Vagina (tissue), 2 donors: ENCODE measurements around the gene USP12. TPM values are rescaled to one million over a fixed set of nuclear protein-coding genes. Genes with fewer than 3 reads are reported as not detected.
A peak's percentile ranks its signal among the peaks of the same experiment; 100 is the strongest.

Source experiments
- DNase-seq, 2 donors: peaks; one replicate each; pipeline ENCODE4 v3.0.0-alpha.2; 2017; ENCODE audit errors: extremely low spot score in 2 of 2
- H3K27ac ChIP-seq: fragments of 200-600 bp; sonication (generic); one replicate; pipeline ENCODE4 v1.5.1; 2019
- H3K27me3 ChIP-seq: fragments of 200-600 bp; sonication (generic); one replicate; pipeline ENCODE4 v1.5.1; 2019
- H3K36me3 ChIP-seq, 2 donors: fragments of 200-600 bp; sonication (generic); one replicate each; pipeline ENCODE4 v1.5.1; 2017 to 2019
- H3K4me1 ChIP-seq: fragments of 200-600 bp; sonication (generic); one replicate; pipeline ENCODE4 v1.5.1; 2019
- H3K4me3 ChIP-seq, 2 donors: fragments of 200-600 bp; sonication (generic); 1 replicate in 1 of 2; 2 replicates in 1 of 2; pipeline ENCODE4 v1.5.1; 2016 to 2019
- H3K9me3 ChIP-seq: fragments of 200-600 bp; sonication (generic); one replicate; pipeline ENCODE4 v1.5.1; 2019
- CTCF ChIP-seq, 3 experiments: fragments of 450-650 bp in 2 of 3; fragments of 200-600 bp in 1 of 3; sonication (generic) in 1 of 3; IDR thresholded peaks; one replicate each; pipeline ENCODE4 v1.5.1; 2017 to 2019; ENCODE audit warnings: antibody characterized with exemption in 3 of 3, mild to moderate bottlenecking in 2 of 3, moderate library complexity in 2 of 3
- POLR2A ChIP-seq, 2 donors: fragments of 450-650 bp; IDR thresholded peaks; one replicate each; pipeline ENCODE4 v1.6.1; 2017; ENCODE audit warnings: antibody characterized with exemption in 2 of 2, mild to moderate bottlenecking in 2 of 2, moderate library complexity in 2 of 2
- POLR2AphosphoS5 ChIP-seq, 2 donors: sonication (generic); formaldehyde crosslinking; IDR thresholded peaks; one replicate each; pipeline ENCODE4 v1.9.0; 2017; ENCODE audit warnings: antibody characterized with exemption in 2 of 2, mild to moderate bottlenecking in 2 of 2, low read depth in 1 of 2; ENCODE audit not compliant: insufficient read depth in 1 of 2
- intact Hi-C: fragments of 100-400 bp; cut with DNase I; formaldehyde crosslinking; loops from one replicate; pipeline ENCODE4 v1.15.1; 2023
- total RNA-seq: library from RNA; depleted of rRNA; stranded (reverse); fragments of >200 nt; gene quantifications from one replicate; pipeline ENCODE4 v1.2.3, GENCODE V29; 2016

The USP12 gene
- total RNA-seq, 1 donor from 2014 or later, result 20.9 TPM

- Histone ChIP-seq H3K36me3 (no peaks in the 10 kb centered on the region), H3K27ac (no peak overlapping the region), H3K4me3 (no peak overlapping the region), H3K27me3 (no peaks in the 10 kb centered on the region), H3K4me1 (no peaks in the 10 kb centered on the region), H3K9me3 (no peaks in the 10 kb centered on the region)
- TF ChIP-seq CTCF (IDR thresholded peaks at IDR 0.05) (no peak), POLR2A (IDR thresholded peaks at IDR 0.05) (no peak), POLR2AphosphoS5 (IDR thresholded peaks at IDR 0.05; ENCODE audit: insufficient read depth in 1 of 2, low read depth in 1 of 2) (no peak)
- intact Hi-C loops, result no loop called here
- peak in 1 of 2 donors; percentile 52 for DNase-seq
These were observed 130.8 kb downstream of the USP12 start for GRCh38 chr13:27040826-27041108.

- Histone ChIP-seq H3K36me3 (no peaks in the 10 kb centered on the region), H3K27ac (no peak overlapping the region), H3K4me3 (no peak overlapping the region), H3K4me1 (no peaks in the 10 kb centered on the region), H3K27me3 (no peaks in the 10 kb centered on the region), H3K9me3 (no peaks in the 10 kb centered on the region)
- TF ChIP-seq CTCF (IDR thresholded peaks at IDR 0.05), result no peak
- intact Hi-C loops, result no loop called here
- peak in 1 of 2 donors; percentile 72 for DNase-seq
These were observed 132.4 kb downstream of the USP12 start for GRCh38 chr13:27039171-27039701.

- Histone ChIP-seq H3K27ac (no peak overlapping the region), H3K9me3 (no peaks in the 10 kb centered on the region), H3K36me3 (no peaks in the 10 kb centered on the region), H3K4me3 (no peak overlapping the region), H3K27me3 (no peaks in the 10 kb centered on the region), H3K4me1 (no peaks in the 10 kb centered on the region)
- DNase-seq, result no peak
- intact Hi-C loops, result no loop called here
- no peak for TF ChIP-seq CTCF (IDR thresholded peaks at IDR 0.05)
These were observed 133.3 kb downstream of the USP12 start for GRCh38 chr13:27038323-27038722.

GRCh38 chr13:27037571-27037970 is 134.0 kb downstream of the USP12 start:
- TF ChIP-seq POLR2AphosphoS5 (IDR thresholded peaks at IDR 0.05; ENCODE audit: insufficient read depth in 1 of 2, low read depth in 1 of 2) (no peak), POLR2A (IDR thresholded peaks at IDR 0.05) (no peak), CTCF (IDR thresholded peaks at IDR 0.05) (no peak)
- Histone ChIP-seq H3K27ac (no peak overlapping the region), H3K4me3 (no peak overlapping the region), H3K9me3 (no peaks in the 10 kb centered on the region), H3K4me1 (no peaks in the 10 kb centered on the region), H3K36me3 (no peaks in the 10 kb centered on the region), H3K27me3 (no peaks in the 10 kb centered on the region)
- peak in 1 of 2 donors; percentile 47 for DNase-seq
- intact Hi-C loops, result no loop called here

- no peak for TF ChIP-seq CTCF (IDR thresholded peaks at IDR 0.05)
- TF ChIP-seq POLR2AphosphoS5 (IDR thresholded peaks at IDR 0.05; ENCODE audit: insufficient read depth in 1 of 2, low read depth in 1 of 2), result no peak
- TF ChIP-seq POLR2A (IDR thresholded peaks at IDR 0.05), result no peak
- Histone ChIP-seq H3K9me3 (no peaks in the 10 kb centered on the region), H3K36me3 (no peaks in the 10 kb centered on the region), H3K27ac (no peak overlapping the region), H3K27me3 (no peaks in the 10 kb centered on the region), H3K4me1 (no peaks in the 10 kb centered on the region), H3K4me3 (no peak overlapping the region)
- intact Hi-C loops, result no loop called here
- peak in 1 of 2 donors; percentile 54 for DNase-seq
These were observed 134.4 kb downstream of the USP12 start for GRCh38 chr13:27037171-27037570.
